Breast epithelium (tissue), 4 donors: ENCODE measurements around the gene CDK7. TPM values are rescaled to one million over a fixed set of nuclear protein-coding genes. Genes with fewer than 3 reads are reported as not detected.

Experiments
- DNase-seq, 2 donors: peaks; one replicate each; pipeline ENCODE4 v3.0.0-alpha.2; 2019; ENCODE audit warnings: low spot score in 2 of 2
- H3K27ac ChIP-seq, 2 donors: fragments of 200-600 bp; sonication (generic) in 1 of 2; one replicate each; pipeline ENCODE4 v1.5.1; 2016 to 2019; ENCODE audit warnings: mild to moderate bottlenecking in 1 of 2
- H3K27me3 ChIP-seq, 2 donors: fragments of 200-600 bp; sonication (generic) in 1 of 2; one replicate each; pipeline versions ENCODE4 v1.5.1 to v1.6.0; 2017 to 2019; ENCODE audit warnings: control low read depth in 1 of 2, mild to moderate bottlenecking in 1 of 2
- H3K36me3 ChIP-seq: fragments of 200-600 bp; one replicate; pipeline ENCODE4 v1.5.1; 2019
- H3K4me1 ChIP-seq, 2 donors: fragments of 200-600 bp; sonication (generic); one replicate each; pipeline ENCODE4 v1.5.1; 2016 to 2019; ENCODE audit warnings: control low read depth in 1 of 2
- H3K4me3 ChIP-seq, 3 donors: fragments of 200-600 bp; sonication (generic); 1 replicate in 2 of 3; 2 replicates in 1 of 3; pipeline ENCODE4 v1.5.1; 2016 to 2019; ENCODE audit warnings: mild to moderate bottlenecking in 3 of 3, moderate library complexity in 2 of 3
- H3K9me3 ChIP-seq, 2 donors: fragments of 200-600 bp; sonication (generic) in 1 of 2; one replicate each; pipeline ENCODE4 v1.5.1; 2016 to 2019; ENCODE audit warnings: control low read depth in 1 of 2
- POLR2A ChIP-seq: fragments of 450-650 bp; IDR thresholded peaks from one replicate; pipeline ENCODE4 v1.6.1; 2016; ENCODE audit warnings: antibody characterized with exemption, mild to moderate bottlenecking, moderate library complexity
- POLR2AphosphoS5 ChIP-seq, 3 donors: sonication (generic); formaldehyde crosslinking; IDR thresholded peaks; one replicate each; pipeline ENCODE4 v1.6.1; 2017; ENCODE audit warnings: antibody characterized with exemption in 3 of 3
- intact Hi-C: fragments of 100-400 bp; cut with DNase I; formaldehyde crosslinking; loops from one replicate; pipeline ENCODE4 v1.15.1; 2023; ENCODE audit warnings: low total_unique reads
- total RNA-seq, 3 donors: library from RNA; depleted of rRNA; stranded (reverse); fragments of >200 nt; gene quantifications; one replicate each; pipeline ENCODE4 v1.1.0, GENCODE V29; 2016
- TF ChIP-seq, protein P1 (sequence below), 3 donors: fragments of 450-650 bp; IDR thresholded peaks; one replicate each; pipeline ENCODE4 v1.5.1; 2016 to 2017; ENCODE audit warnings: antibody characterized with exemption in 3 of 3, mild to moderate bottlenecking in 3 of 3, moderate library complexity in 3 of 3

The CDK7 gene
- total RNA-seq, 3 donors from 2014 or later: 13.4 to 28.7 (median 20.3) TPM

DNA sequence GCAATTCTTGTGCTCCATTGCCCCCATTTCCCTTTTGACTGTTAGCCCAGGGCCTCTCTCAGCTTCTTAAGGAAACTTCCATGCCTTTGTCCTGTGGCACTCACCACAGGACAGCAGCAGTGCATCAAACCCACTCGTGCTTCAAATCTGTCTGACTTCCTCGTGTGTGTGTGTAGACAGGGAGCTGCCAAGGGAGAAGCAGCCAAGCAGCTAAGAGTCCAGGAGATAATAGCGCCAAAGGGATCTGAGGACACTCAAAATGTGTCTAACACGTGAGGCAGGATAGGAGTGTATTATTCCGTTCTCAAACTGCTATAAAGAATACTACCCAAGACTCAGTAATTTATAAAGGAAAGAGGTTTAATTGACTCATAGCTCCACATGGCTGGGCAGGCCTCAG lies 44.8 kb downstream of the CDK7 start:
- Histone ChIP-seq H3K4me3 (no peak overlapping the region), H3K9me3 (no peaks in the 10 kb centered on the region), H3K27ac (no peak overlapping the region), H3K27me3 (no peaks in the 10 kb centered on the region), H3K36me3 (no peaks in the 10 kb centered on the region), H3K4me1 (no peaks in the 10 kb centered on the region)
- intact Hi-C loops: no loop called here
- no peak for DNase-seq
- TF ChIP-seq POLR2AphosphoS5 (IDR thresholded peaks at IDR 0.05) (no peak), POLR2A (no peak)
- TF ChIP-seq, protein P1, sequence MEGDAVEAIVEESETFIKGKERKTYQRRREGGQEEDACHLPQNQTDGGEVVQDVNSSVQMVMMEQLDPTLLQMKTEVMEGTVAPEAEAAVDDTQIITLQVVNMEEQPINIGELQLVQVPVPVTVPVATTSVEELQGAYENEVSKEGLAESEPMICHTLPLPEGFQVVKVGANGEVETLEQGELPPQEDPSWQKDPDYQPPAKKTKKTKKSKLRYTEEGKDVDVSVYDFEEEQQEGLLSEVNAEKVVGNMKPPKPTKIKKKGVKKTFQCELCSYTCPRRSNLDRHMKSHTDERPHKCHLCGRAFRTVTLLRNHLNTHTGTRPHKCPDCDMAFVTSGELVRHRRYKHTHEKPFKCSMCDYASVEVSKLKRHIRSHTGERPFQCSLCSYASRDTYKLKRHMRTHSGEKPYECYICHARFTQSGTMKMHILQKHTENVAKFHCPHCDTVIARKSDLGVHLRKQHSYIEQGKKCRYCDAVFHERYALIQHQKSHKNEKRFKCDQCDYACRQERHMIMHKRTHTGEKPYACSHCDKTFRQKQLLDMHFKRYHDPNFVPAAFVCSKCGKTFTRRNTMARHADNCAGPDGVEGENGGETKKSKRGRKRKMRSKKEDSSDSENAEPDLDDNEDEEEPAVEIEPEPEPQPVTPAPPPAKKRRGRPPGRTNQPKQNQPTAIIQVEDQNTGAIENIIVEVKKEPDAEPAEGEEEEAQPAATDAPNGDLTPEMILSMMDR (IDR thresholded peaks at IDR 0.05): no peak

DNA sequence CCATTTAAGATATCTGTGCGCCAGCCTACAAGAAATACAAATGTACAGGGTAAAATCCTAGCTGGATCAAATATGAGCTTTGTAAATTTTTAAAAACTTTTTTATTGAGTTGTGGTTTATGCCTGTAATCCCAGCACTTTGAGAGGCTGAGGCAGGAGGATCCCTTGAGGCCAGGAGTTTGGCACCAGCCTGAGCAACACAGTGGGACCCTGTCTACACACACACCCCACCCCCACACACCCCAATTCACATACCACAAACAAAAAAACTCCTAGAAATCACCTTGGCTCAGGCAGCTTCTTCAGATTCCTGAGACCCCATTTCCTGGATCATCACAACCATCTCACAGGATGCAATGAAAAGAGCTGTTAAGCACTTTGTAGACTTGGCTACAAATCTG lies 46.4 kb downstream of the CDK7 start:
- H3K4me1 ChIP-seq: no peaks in the 10 kb centered on the region
- no peaks in the 10 kb centered on the region for H3K9me3 ChIP-seq
- no peak for DNase-seq
- no peaks in the 10 kb centered on the region for H3K36me3 ChIP-seq
- intact Hi-C loops: loop anchor here (5.0 kb wide), 1 partner anchor 694 kb away; no protein-coding TSS in a partner anchor
- H3K27ac ChIP-seq: no peak overlapping the region
- H3K4me3 ChIP-seq: no peak overlapping the region
- H3K27me3 ChIP-seq: no peaks in the 10 kb centered on the region
- TF ChIP-seq, protein P1 (IDR thresholded peaks at IDR 0.05): no peak
- no peak for TF ChIP-seq POLR2A
- TF ChIP-seq POLR2AphosphoS5 (IDR thresholded peaks at IDR 0.05): no peak

- Histone ChIP-seq H3K36me3 (no peaks in the 10 kb centered on the region), H3K4me3 (no peak overlapping the region), H3K9me3 (no peaks in the 10 kb centered on the region), H3K27ac (no peak overlapping the region), H3K27me3 (no peaks in the 10 kb centered on the region), H3K4me1 (no peaks in the 10 kb centered on the region)
- TF ChIP-seq POLR2A (no peak), POLR2AphosphoS5 (IDR thresholded peaks at IDR 0.05) (no peak)
- TF ChIP-seq, protein P1 (IDR thresholded peaks at IDR 0.05): no peak
- no peak for DNase-seq
- intact Hi-C loops: loop anchor here (5.0 kb wide), 1 partner anchor 697 kb away; no protein-coding TSS in a partner anchor
These were observed 49.5 kb downstream of the CDK7 start for GRCh38 chr5:69284203-69284602.

DNA sequence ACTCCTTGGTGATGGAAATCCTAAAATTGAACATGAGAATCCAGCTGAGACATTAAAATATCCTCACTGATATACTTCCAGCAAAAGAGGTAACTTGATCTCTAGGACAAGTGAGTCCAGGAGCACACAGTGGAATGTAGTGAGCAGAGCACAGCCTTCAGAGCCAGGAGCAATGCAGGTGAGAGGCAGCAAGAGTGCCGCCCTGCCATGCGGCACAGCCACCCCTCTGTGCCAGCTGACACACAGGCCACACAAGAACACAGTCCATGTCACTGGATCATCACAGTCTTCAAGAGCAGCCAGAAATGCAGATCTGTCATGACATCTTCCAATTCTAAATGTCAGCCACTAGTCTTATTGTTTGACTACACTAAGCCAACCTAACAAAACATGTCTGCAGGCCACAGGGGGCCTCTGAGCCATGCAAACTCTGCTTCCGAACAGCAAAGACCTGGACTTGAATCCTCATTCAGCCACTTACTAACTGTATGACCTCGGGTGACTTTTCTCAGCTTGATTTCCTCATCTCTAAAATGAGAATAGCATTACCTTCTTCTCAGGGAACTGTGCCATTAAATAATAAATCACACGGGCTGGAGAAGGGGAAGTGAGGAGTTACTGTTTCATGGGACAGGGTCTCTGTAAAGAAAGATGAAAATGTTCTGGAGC lies 50.9 kb downstream of the CDK7 start:
- DNase-seq: no peak
- Histone ChIP-seq H3K27ac (no peak overlapping the region), H3K36me3 (no peaks in the 10 kb centered on the region), H3K9me3 (no peaks in the 10 kb centered on the region), H3K4me1 (no peaks in the 10 kb centered on the region), H3K27me3 (no peaks in the 10 kb centered on the region), H3K4me3 (no peak overlapping the region)
- TF ChIP-seq POLR2AphosphoS5 (IDR thresholded peaks at IDR 0.05) (no peak), POLR2A (no peak)
- TF ChIP-seq, protein P1 (IDR thresholded peaks at IDR 0.05): no peak
- intact Hi-C loops: no loop called here

- H3K36me3 ChIP-seq: no peaks in the 10 kb centered on the region
- H3K9me3 ChIP-seq: no peaks in the 10 kb centered on the region
- TF ChIP-seq, protein P1 (IDR thresholded peaks at IDR 0.05): no peak
- TF ChIP-seq POLR2A (no peak), POLR2AphosphoS5 (IDR thresholded peaks at IDR 0.05) (no peak)
- H3K27ac ChIP-seq: no peak overlapping the region
- intact Hi-C loops: no loop called here
- no peak overlapping the region for H3K4me3 ChIP-seq
- no peaks in the 10 kb centered on the region for H3K4me1 ChIP-seq
- H3K27me3 ChIP-seq: no peaks in the 10 kb centered on the region
- DNase-seq: no peak
These were observed 53.4 kb downstream of the CDK7 start for GRCh38 chr5:69288069-69288468.
